CD4-positive, alpha-beta T cell (primary cell): ENCODE results near the gene ACACA. TPM values are rescaled to one million over a fixed set of nuclear protein-coding genes. Genes with fewer than 3 reads are reported as not detected.

ENCODE experiments used
- ATAC-seq: fragments of 200-7000 bp; cut with Tn5 transposase; one replicate; pipeline ENCODE4 v1.10.0; 2022; ENCODE audit warnings: mild to moderate bottlenecking; ENCODE audit not compliant: poor library complexity
- CTCF ChIA-PET: fragments of 350-600 bp; sonication (Branson Sonifier 250); formaldehyde crosslinking; loops from one replicate; lab custom pipeline; 2021; ENCODE audit warnings: antibody characterized with exemption, inconsistent platforms; lab: Charles Lee
- POLR2A ChIA-PET: fragments of 350-600 bp; sonication (Branson Sonifier 250); formaldehyde crosslinking; loops from one replicate; lab custom pipeline; 2021; ENCODE audit warnings: antibody characterized with exemption, inconsistent platforms; lab: Charles Lee
- DNase-seq, 14 experiments: peaks; one replicate each; pipeline ENCODE4 v3.0.0-alpha.2; 2013 to 2020; ENCODE audit warnings: mixed read lengths in 2 of 14
- H3K27ac ChIP-seq, 2 donors: one replicate each; pipeline versions ENCODE4 v1.5.1 to v1.7.0; 2013; ENCODE audit warnings: low read length in 2 of 2, low read depth in 1 of 2, mild to moderate bottlenecking in 1 of 2
- H3K27me3 ChIP-seq, 2 experiments: 1 replicate in 1 of 2; 2 replicates in 1 of 2; pipeline versions ENCODE4 v1.6.1 to v1.7.0; 2013; ENCODE audit warnings: low read length in 2 of 2, control low read depth in 1 of 2, mild to moderate bottlenecking in 1 of 2, moderate library complexity in 1 of 2; ENCODE audit not compliant: insufficient read depth in 2 of 2, control insufficient read depth in 1 of 2
- H3K36me3 ChIP-seq: one replicate; pipeline ENCODE4 v1.6.1; 2013; ENCODE audit warnings: low read length, control low read depth; ENCODE audit not compliant: insufficient read depth
- H3K4me1 ChIP-seq: one replicate; pipeline ENCODE4 v1.6.1; 2013; ENCODE audit warnings: low read length, control low read depth; ENCODE audit not compliant: insufficient read depth
- H3K4me3 ChIP-seq: one replicate; pipeline ENCODE4 v1.5.1; 2013; ENCODE audit warnings: mild to moderate bottlenecking, low read length, moderate library complexity
- H3K9me3 ChIP-seq, 2 experiments: 1 replicate in 1 of 2; 2 replicates in 1 of 2; pipeline versions ENCODE4 v1.6.1 to v1.7.0; 2013; ENCODE audit warnings: low read length in 2 of 2, mild to moderate bottlenecking in 2 of 2, control low read depth in 1 of 2, moderate library complexity in 1 of 2; ENCODE audit not compliant: control insufficient read depth in 1 of 2, insufficient read depth in 1 of 2
- H3K27ac Mint-ChIP-seq: one replicate; pipeline ENCODE4 v1.8.0; 2020; ENCODE audit warnings: mixed read lengths
- H3K27me3 Mint-ChIP-seq: one replicate; pipeline ENCODE4 v1.8.0; 2021; ENCODE audit warnings: mixed read lengths
- H3K36me3 Mint-ChIP-seq: one replicate; pipeline ENCODE4 v1.8.0; 2021; ENCODE audit warnings: low read depth, mixed read lengths
- H3K4me1 Mint-ChIP-seq: one replicate; pipeline ENCODE4 v1.8.0; 2021; ENCODE audit warnings: low read depth, mixed read lengths
- H3K4me3 Mint-ChIP-seq: one replicate; pipeline ENCODE4 v1.8.0; 2020; ENCODE audit warnings: mild to moderate bottlenecking, mixed read lengths
- H3K9me3 Mint-ChIP-seq: one replicate; pipeline ENCODE4 v1.8.0; 2020; ENCODE audit warnings: mixed read lengths
- intact Hi-C, 2 experiments: fragments of 100-400 bp; cut with DNase I in 1 of 2; cut with micrococcal nuclease in 1 of 2; formaldehyde crosslinking; loops; one replicate each; pipeline versions ENCODE4 v1.15.1 to v1.9.0; 2023 to 2025; cut with DNase I, micrococcal nuclease
- total RNA-seq, 174 experiments: library from RNA in 2 of 174; stranded (reverse) in 2 of 174; gene quantifications; one replicate each; pipeline ENCODE4 v1.2.3 and lab custom pipeline; 2021 to 2026
- TF ChIP-seq, protein P1 (sequence below): fragments of 200-600 bp; IDR thresholded peaks from one replicate; pipeline ENCODE4 v1.8.0; 2022; ENCODE audit warnings: antibody characterized with exemption, mild to moderate bottlenecking

ACACA gene
- total RNA-seq, 2 experiments from 2014 or later = 26.0 to 28.9 TPM

DNA sequence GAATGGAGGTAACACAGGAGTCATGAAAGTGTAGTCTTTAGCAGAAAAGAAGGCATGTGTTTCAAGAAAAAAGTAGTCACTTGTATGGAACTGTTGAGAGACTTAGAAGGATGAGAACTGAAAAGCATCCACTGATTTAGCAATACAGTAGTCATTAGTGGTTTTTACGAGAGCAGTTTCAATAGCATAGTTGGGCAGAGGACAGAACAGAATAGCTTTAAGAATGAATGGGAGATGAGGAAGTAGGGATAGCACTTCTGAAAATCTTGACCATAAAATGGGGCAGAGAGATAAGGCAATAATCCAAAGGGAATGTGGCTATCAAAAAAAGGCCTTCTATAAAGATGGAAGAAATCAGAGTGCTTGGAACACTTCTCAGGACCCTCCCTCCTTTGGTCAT is 95.7 kb downstream of the ACACA start:
- TF ChIP-seq, protein P1, sequence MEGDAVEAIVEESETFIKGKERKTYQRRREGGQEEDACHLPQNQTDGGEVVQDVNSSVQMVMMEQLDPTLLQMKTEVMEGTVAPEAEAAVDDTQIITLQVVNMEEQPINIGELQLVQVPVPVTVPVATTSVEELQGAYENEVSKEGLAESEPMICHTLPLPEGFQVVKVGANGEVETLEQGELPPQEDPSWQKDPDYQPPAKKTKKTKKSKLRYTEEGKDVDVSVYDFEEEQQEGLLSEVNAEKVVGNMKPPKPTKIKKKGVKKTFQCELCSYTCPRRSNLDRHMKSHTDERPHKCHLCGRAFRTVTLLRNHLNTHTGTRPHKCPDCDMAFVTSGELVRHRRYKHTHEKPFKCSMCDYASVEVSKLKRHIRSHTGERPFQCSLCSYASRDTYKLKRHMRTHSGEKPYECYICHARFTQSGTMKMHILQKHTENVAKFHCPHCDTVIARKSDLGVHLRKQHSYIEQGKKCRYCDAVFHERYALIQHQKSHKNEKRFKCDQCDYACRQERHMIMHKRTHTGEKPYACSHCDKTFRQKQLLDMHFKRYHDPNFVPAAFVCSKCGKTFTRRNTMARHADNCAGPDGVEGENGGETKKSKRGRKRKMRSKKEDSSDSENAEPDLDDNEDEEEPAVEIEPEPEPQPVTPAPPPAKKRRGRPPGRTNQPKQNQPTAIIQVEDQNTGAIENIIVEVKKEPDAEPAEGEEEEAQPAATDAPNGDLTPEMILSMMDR = no peak
- Mint-ChIP-seq H3K27ac (no peak overlapping the region), H3K4me3 (no peak overlapping the region), H3K4me1 (no peaks in the 10 kb centered on the region), H3K36me3 (peaks cover 17% of the 10 kb centered on the region), H3K27me3 (no peaks in the 10 kb centered on the region), H3K9me3 (no peaks in the 10 kb centered on the region)
- Histone ChIP-seq H3K27me3 (no peaks in the 10 kb centered on the region), H3K4me1 (no peaks in the 10 kb centered on the region), H3K27ac (no peak overlapping the region), H3K9me3 (no peaks in the 10 kb centered on the region), H3K36me3 (no peaks in the 10 kb centered on the region), H3K4me3 (no peak overlapping the region)
- DNase-seq (no peak), ATAC-seq (no peak)
- ChIA-PET CTCF (no interaction called here), POLR2A (no interaction called here)
- intact Hi-C loops = no loop called here

GRCh38 chr17:37309051-37309450 is 97.6 kb downstream of the ACACA start:
- H3K4me3 Mint-ChIP-seq = no peak overlapping the region
- H3K4me3 ChIP-seq = no peak overlapping the region
- no peak overlapping the region for H3K27ac ChIP-seq
- H3K36me3 Mint-ChIP-seq = peaks cover 25% of the 10 kb centered on the region
- no peaks in the 10 kb centered on the region for H3K27me3 Mint-ChIP-seq
- H3K27me3 ChIP-seq = no peaks in the 10 kb centered on the region
- no peak for ATAC-seq
- ChIA-PET POLR2A (no interaction called here), CTCF (no interaction called here)
- intact Hi-C loops = no loop called here
- DNase-seq = no peak
- no peak overlapping the region for H3K27ac Mint-ChIP-seq
- H3K4me1 Mint-ChIP-seq = no peaks in the 10 kb centered on the region
- H3K4me1 ChIP-seq = no peaks in the 10 kb centered on the region
- no peaks in the 10 kb centered on the region for H3K9me3 ChIP-seq
- no peaks in the 10 kb centered on the region for H3K9me3 Mint-ChIP-seq
- TF ChIP-seq, protein P1 = no peak
- H3K36me3 ChIP-seq = no peaks in the 10 kb centered on the region

DNA sequence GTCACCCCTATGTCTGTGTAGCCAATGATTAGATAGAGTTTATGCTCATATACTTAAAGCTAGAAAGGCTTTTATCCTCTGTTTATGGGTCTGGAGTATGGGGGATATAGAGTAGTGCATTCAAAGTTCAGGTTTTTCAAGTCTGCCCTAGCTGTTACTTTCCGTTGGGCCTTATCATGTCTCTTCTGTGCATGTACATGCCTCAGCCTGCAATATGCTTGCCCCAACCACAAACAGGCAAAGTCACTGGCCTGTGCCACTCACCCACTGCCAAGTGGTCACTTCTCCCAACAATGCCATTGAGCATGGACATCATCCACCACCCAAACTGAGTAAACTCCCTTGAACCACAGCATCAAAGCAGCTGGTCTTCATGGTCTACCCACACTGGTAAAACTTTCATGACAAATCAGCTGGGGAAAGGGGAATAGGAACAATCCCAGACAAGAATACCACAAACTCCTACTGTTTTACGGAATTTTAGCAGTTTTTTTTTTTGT is 101.2 kb downstream of the ACACA start:
- peaks cover 23% of the 10 kb centered on the region for H3K36me3 Mint-ChIP-seq
- H3K27ac Mint-ChIP-seq = no peak overlapping the region
- no peak overlapping the region for H3K4me3 Mint-ChIP-seq
- H3K36me3 ChIP-seq = no peaks in the 10 kb centered on the region
- TF ChIP-seq, protein P1 = no peak
- H3K9me3 ChIP-seq = no peaks in the 10 kb centered on the region
- intact Hi-C loops = no loop called here
- POLR2A ChIA-PET = no interaction called here
- H3K4me1 Mint-ChIP-seq = no peaks in the 10 kb centered on the region
- no peak for ATAC-seq
- DNase-seq = no peak
- no peaks in the 10 kb centered on the region for H3K27me3 ChIP-seq
- no peak overlapping the region for H3K4me3 ChIP-seq
- no peaks in the 10 kb centered on the region for H3K4me1 ChIP-seq
- no peaks in the 10 kb centered on the region for H3K27me3 Mint-ChIP-seq
- H3K27ac ChIP-seq = no peak overlapping the region
- no peaks in the 10 kb centered on the region for H3K9me3 Mint-ChIP-seq
- CTCF ChIA-PET = interaction anchor here (0.7 kb wide), 1 partner anchor 229 kb away, joined by 5 read pairs; no protein-coding TSS in a partner anchor
